ENCODE measurements around the gene C3orf52. TPM values are rescaled to one million over a fixed set of nuclear protein-coding genes. Genes with fewer than 3 reads are reported as not detected.

C3orf52 gene
- total and polyA plus RNA-seq, 10 of the 15 experiments (the other 5 are each of a cell fraction or from before 2014, with no cell fraction given), result 0.15 to 1.9 (median 0.73) TPM

GRCh38 chr3:112127522-112128494, 41.6 kb downstream of the C3orf52 start (continued):
- TF ChIP-seq SIX5 (IDR thresholded peaks at IDR 0.05; ENCODE audit: low read depth, low read length, severe bottlenecking) (no peak), CEBPB (IDR thresholded peaks at IDR 0.05; ENCODE audit: borderline replicate concordance in 1 of 2, low read depth in 2 of 2, low read length in 2 of 2) (no peak), ZSCAN29 (IDR thresholded peaks at IDR 0.05) (no peak), HDGF (IDR thresholded peaks at IDR 0.05) (no peak), EGR1 (IDR thresholded peaks at IDR 0.05; ENCODE audit: borderline replicate concordance in 1 of 2, low read depth in 2 of 2, low read length in 2 of 2) (no peak), TBL1XR1 (IDR thresholded peaks at IDR 0.05; ENCODE audit: low read depth, low read length) (no peak), ZNF622 (IDR thresholded peaks at IDR 0.05) (no peak), NR2C2 (IDR thresholded peaks at IDR 0.05; ENCODE audit: borderline replicate concordance, control insufficient read depth, insufficient read length, low read depth) (no peak), RBBP5 (conservative IDR thresholded peaks at IDR 0.05) (no peak), CBX5 (IDR thresholded peaks at IDR 0.05; ENCODE audit: low read depth) (no peak), TAF1 (IDR thresholded peaks at IDR 0.05; ENCODE audit: borderline replicate concordance, low read depth, low read length) (no peak), DPF2 (IDR thresholded peaks at IDR 0.05) (no peak; the same call in 1 of the 2 replicates), ESRRA (IDR thresholded peaks at IDR 0.05; ENCODE audit: low read length) (no peak), MEF2A (IDR thresholded peaks at IDR 0.05; ENCODE audit: insufficient read depth, low read depth, low read length) (peak; percentile 51; the same call in 1 of the 2 replicates), E2F4 (IDR thresholded peaks at IDR 0.05; ENCODE audit: low read depth, low read length) (no peak), PRDM15 (CRISPR knock-in tag; IDR thresholded peaks at IDR 0.05) (no peak), CHD4 (IDR thresholded peaks at IDR 0.05) (no peak), HDAC2 (IDR thresholded peaks at IDR 0.05) (no peak), STAT3 (IDR thresholded peaks at IDR 0.05; ENCODE audit: low read depth, low read length) (0 out of 2 replicates have a peak, but pooled peaks have one; percentile 22), CHD1 (IDR thresholded peaks at IDR 0.05; ENCODE audit: low read depth, low read length) (no peak)
- TF ChIP-seq, protein P1, sequence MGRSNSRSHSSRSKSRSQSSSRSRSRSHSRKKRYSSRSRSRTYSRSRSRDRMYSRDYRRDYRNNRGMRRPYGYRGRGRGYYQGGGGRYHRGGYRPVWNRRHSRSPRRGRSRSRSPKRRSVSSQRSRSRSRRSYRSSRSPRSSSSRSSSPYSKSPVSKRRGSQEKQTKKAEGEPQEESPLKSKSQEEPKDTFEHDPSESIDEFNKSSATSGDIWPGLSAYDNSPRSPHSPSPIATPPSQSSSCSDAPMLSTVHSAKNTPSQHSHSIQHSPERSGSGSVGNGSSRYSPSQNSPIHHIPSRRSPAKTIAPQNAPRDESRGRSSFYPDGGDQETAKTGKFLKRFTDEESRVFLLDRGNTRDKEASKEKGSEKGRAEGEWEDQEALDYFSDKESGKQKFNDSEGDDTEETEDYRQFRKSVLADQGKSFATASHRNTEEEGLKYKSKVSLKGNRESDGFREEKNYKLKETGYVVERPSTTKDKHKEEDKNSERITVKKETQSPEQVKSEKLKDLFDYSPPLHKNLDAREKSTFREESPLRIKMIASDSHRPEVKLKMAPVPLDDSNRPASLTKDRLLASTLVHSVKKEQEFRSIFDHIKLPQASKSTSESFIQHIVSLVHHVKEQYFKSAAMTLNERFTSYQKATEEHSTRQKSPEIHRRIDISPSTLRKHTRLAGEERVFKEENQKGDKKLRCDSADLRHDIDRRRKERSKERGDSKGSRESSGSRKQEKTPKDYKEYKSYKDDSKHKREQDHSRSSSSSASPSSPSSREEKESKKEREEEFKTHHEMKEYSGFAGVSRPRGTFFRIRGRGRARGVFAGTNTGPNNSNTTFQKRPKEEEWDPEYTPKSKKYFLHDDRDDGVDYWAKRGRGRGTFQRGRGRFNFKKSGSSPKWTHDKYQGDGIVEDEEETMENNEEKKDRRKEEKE (IDR thresholded peaks at IDR 0.05), result no peak
- TF ChIP-seq, protein P2, sequence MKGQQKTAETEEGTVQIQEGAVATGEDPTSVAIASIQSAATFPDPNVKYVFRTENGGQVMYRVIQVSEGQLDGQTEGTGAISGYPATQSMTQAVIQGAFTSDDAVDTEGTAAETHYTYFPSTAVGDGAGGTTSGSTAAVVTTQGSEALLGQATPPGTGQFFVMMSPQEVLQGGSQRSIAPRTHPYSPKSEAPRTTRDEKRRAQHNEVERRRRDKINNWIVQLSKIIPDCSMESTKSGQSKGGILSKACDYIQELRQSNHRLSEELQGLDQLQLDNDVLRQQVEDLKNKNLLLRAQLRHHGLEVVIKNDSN (IDR thresholded peaks at IDR 0.05; ENCODE audit: borderline replicate concordance, extremely low read length, insufficient read depth, low read depth, low read length), result no peak
